HEK293 (cell line): ENCODE measurements around the gene PRMT1.

Experiments
- EGR2 ChIP-seq: fragments of 450-650 bp; formaldehyde crosslinking; IDR thresholded peaks from 2 replicates; pipeline ENCODE4 v1.5.1; 2016; ENCODE audit warnings: low read depth, missing biosample characterization, missing genetic modification characterization
- FEZF1 ChIP-seq: fragments of 450-650 bp; formaldehyde crosslinking; IDR thresholded peaks from 2 replicates; pipeline ENCODE4 v1.5.1; 2016; ENCODE audit warnings: missing biosample characterization, missing genetic modification characterization
- GFI1B ChIP-seq: fragments of 450-650 bp; formaldehyde crosslinking; IDR thresholded peaks from 2 replicates; pipeline ENCODE4 v1.5.1; 2016; ENCODE audit warnings: missing biosample characterization, missing genetic modification characterization
- GLI2 ChIP-seq: fragments of 450-650 bp; formaldehyde crosslinking; IDR thresholded peaks from 2 replicates; pipeline ENCODE4; 2017; ENCODE audit warnings: missing biosample characterization, missing genetic modification characterization, low read depth, borderline replicate concordance
- KLF1 ChIP-seq: fragments of 450-650 bp; formaldehyde crosslinking; IDR thresholded peaks from 2 replicates; pipeline ENCODE4 v1.5.1; 2016; ENCODE audit warnings: missing biosample characterization, missing genetic modification characterization
- OSR2 ChIP-seq: fragments of 450-650 bp; formaldehyde crosslinking; IDR thresholded peaks from 2 replicates; pipeline ENCODE4 v1.5.1; 2016; ENCODE audit warnings: missing biosample characterization, missing genetic modification characterization
- PRDM10 ChIP-seq: fragments of 450-650 bp; formaldehyde crosslinking; IDR thresholded peaks from 2 replicates; pipeline ENCODE4 v1.5.1; 2016; ENCODE audit warnings: missing biosample characterization, missing genetic modification characterization
- PRDM4 ChIP-seq: fragments of 450-650 bp; formaldehyde crosslinking; IDR thresholded peaks from 2 replicates; pipeline ENCODE4 v1.5.1; 2017; ENCODE audit warnings: missing biosample characterization, missing genetic modification characterization
- REST ChIP-seq: fragments of 450-650 bp; formaldehyde crosslinking; IDR thresholded peaks from 2 replicates; pipeline ENCODE4 v1.5.1; 2016; ENCODE audit warnings: missing biosample characterization, missing genetic modification characterization
- WT1 ChIP-seq: fragments of 450-650 bp; formaldehyde crosslinking; IDR thresholded peaks from 2 replicates; pipeline ENCODE4 v1.5.1; 2016; ENCODE audit warnings: missing biosample characterization, missing genetic modification characterization
- ZBTB20 ChIP-seq: fragments of 450-650 bp; formaldehyde crosslinking; IDR thresholded peaks from 2 replicates; pipeline ENCODE4 v1.5.1; 2016; ENCODE audit warnings: missing biosample characterization, missing genetic modification characterization
- ZBTB48 ChIP-seq: fragments of 450-650 bp; formaldehyde crosslinking; IDR thresholded peaks from 2 replicates; pipeline ENCODE4 v1.5.1; 2016; ENCODE audit warnings: missing biosample characterization, missing genetic modification characterization
- ZBTB8A ChIP-seq: fragments of 450-650 bp; formaldehyde crosslinking; IDR thresholded peaks from 2 replicates; pipeline ENCODE4 v1.5.1; 2016; ENCODE audit warnings: missing biosample characterization, missing genetic modification characterization
- ZFHX2 ChIP-seq: fragments of 450-650 bp; formaldehyde crosslinking; conservative IDR thresholded peaks from 2 replicates; pipeline ENCODE4 v1.5.1; 2016; ENCODE audit warnings: missing biosample characterization, missing genetic modification characterization
- ZNF140 ChIP-seq: fragments of 450-650 bp; formaldehyde crosslinking; IDR thresholded peaks from 2 replicates; pipeline ENCODE4 v1.5.1; 2016; ENCODE audit warnings: missing biosample characterization, missing genetic modification characterization
- ZNF175 ChIP-seq: fragments of 450-650 bp; formaldehyde crosslinking; IDR thresholded peaks from 2 replicates; pipeline ENCODE4 v1.5.1; 2016; ENCODE audit warnings: missing biosample characterization, missing genetic modification characterization
- ZNF274 ChIP-seq, 2 experiments: fragments of 200-500 bp in 1 of 2; fragments of 450-650 bp in 1 of 2; sonication (Bioruptor generic) in 1 of 2; formaldehyde crosslinking in 1 of 2; IDR thresholded peaks; 2 replicates each; pipeline versions ENCODE4 v1.5.1 to v1.6.1; 2014 to 2016; ENCODE audit warnings: borderline replicate concordance in 1 of 2, inconsistent platforms in 1 of 2, low read length in 1 of 2, missing biosample characterization in 1 of 2, missing genetic modification characterization in 1 of 2
- ZNF488 ChIP-seq: fragments of 450-650 bp; formaldehyde crosslinking; IDR thresholded peaks from 2 replicates; pipeline ENCODE4 v1.5.1; 2016; ENCODE audit warnings: missing biosample characterization, missing genetic modification characterization
- ZNF548 ChIP-seq: fragments of 450-650 bp; formaldehyde crosslinking; IDR thresholded peaks from 2 replicates; pipeline ENCODE4 v1.5.1; 2016; ENCODE audit warnings: missing biosample characterization, missing genetic modification characterization
- ZNF626 ChIP-seq: fragments of 450-650 bp; sonication (Bioruptor Pico); formaldehyde crosslinking; IDR thresholded peaks from 2 replicates; pipeline ENCODE4 v1.5.1; 2018; ENCODE audit warnings: missing biosample characterization, missing genetic modification characterization, inconsistent platforms
- ZNF654 ChIP-seq: fragments of 450-650 bp; formaldehyde crosslinking; IDR thresholded peaks from 2 replicates; pipeline ENCODE4 v1.5.1; 2016; ENCODE audit warnings: low read depth, missing biosample characterization, missing genetic modification characterization
- TF ChIP-seq, protein P1 (sequence below): fragments of 450-650 bp; formaldehyde crosslinking; IDR thresholded peaks from 2 replicates; pipeline ENCODE4 v1.5.1; 2016; ENCODE audit warnings: missing biosample characterization, missing genetic modification characterization
- TF ChIP-seq, protein P2 (sequence below): fragments of 450-650 bp; formaldehyde crosslinking; IDR thresholded peaks from 2 replicates; pipeline ENCODE4 v1.5.1; 2016; ENCODE audit warnings: missing biosample characterization, missing genetic modification characterization

Gene PRMT1

GRCh38 chr19:49677901-49678674 is 1.0 kb downstream of the PRMT1 start (continued):
- TF ChIP-seq REST (tag by site-specific recombination) (no peak), PRDM10 (tag by site-specific recombination) (peak; percentile 59), GLI2 (tag by site-specific recombination) (no peak), ZNF488 (tag by site-specific recombination) (no peak), GFI1B (tag by site-specific recombination) (no peak), ZNF274 (IDR thresholded peaks at IDR 0.05; ENCODE audit: low read length) (no peak), ZNF274 (tag by site-specific recombination; IDR thresholded peaks at IDR 0.05; ENCODE audit: borderline replicate concordance) (no peak), EGR2 (tag by site-specific recombination) (peak; percentile 66; the same call in 1 of the 2 replicates), ZNF175 (no peak), PRDM4 (tag by site-specific recombination) (peak; percentile 36; the same call in 1 of the 2 replicates), ZBTB48 (tag by site-specific recombination) (no peak), ZFHX2 (tag by site-specific recombination) (peak; percentile 67), ZNF548 (no peak), KLF1 (tag by site-specific recombination) (peak; percentile 48; the same call in 1 of the 2 replicates), FEZF1 (tag by site-specific recombination) (no peak), OSR2 (tag by site-specific recombination) (no peak), ZNF140 (tag by site-specific recombination) (no peak), ZNF626 (tag by site-specific recombination) (no peak), ZBTB20 (tag by site-specific recombination) (peak; percentile 30; the same call in 1 of the 2 replicates), WT1 (tag by site-specific recombination) (no peak; the same call in 1 of the 2 replicates), ZBTB8A (tag by site-specific recombination) (peak; percentile 9; the same call in 1 of the 2 replicates), ZNF654 (tag by site-specific recombination) (peak; percentile 60)
- TF ChIP-seq, protein P1, sequence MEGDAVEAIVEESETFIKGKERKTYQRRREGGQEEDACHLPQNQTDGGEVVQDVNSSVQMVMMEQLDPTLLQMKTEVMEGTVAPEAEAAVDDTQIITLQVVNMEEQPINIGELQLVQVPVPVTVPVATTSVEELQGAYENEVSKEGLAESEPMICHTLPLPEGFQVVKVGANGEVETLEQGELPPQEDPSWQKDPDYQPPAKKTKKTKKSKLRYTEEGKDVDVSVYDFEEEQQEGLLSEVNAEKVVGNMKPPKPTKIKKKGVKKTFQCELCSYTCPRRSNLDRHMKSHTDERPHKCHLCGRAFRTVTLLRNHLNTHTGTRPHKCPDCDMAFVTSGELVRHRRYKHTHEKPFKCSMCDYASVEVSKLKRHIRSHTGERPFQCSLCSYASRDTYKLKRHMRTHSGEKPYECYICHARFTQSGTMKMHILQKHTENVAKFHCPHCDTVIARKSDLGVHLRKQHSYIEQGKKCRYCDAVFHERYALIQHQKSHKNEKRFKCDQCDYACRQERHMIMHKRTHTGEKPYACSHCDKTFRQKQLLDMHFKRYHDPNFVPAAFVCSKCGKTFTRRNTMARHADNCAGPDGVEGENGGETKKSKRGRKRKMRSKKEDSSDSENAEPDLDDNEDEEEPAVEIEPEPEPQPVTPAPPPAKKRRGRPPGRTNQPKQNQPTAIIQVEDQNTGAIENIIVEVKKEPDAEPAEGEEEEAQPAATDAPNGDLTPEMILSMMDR (tag by site-specific recombination) = peak; percentile 85
- TF ChIP-seq, protein P2, sequence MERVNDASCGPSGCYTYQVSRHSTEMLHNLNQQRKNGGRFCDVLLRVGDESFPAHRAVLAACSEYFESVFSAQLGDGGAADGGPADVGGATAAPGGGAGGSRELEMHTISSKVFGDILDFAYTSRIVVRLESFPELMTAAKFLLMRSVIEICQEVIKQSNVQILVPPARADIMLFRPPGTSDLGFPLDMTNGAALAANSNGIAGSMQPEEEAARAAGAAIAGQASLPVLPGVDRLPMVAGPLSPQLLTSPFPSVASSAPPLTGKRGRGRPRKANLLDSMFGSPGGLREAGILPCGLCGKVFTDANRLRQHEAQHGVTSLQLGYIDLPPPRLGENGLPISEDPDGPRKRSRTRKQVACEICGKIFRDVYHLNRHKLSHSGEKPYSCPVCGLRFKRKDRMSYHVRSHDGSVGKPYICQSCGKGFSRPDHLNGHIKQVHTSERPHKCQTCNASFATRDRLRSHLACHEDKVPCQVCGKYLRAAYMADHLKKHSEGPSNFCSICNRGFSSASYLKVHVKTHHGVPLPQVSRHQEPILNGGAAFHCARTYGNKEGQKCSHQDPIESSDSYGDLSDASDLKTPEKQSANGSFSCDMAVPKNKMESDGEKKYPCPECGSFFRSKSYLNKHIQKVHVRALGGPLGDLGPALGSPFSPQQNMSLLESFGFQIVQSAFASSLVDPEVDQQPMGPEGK = peak; percentile 19; the same call in 1 of the 2 replicates
